Measurements from ENCODE around the gene CCL20. TPM values are rescaled to one million over a fixed set of nuclear protein-coding genes. Genes with fewer than 3 reads are reported as not detected.
"Not testable (repeated sequence)": the region's sequence is repeated elsewhere in the genome, so short reads cannot be mapped to it uniquely, and the experiment has no call there.

The CCL20 gene
- total RNA-seq, 1 donor from 2014 or later: 1.0 TPM

DNA sequence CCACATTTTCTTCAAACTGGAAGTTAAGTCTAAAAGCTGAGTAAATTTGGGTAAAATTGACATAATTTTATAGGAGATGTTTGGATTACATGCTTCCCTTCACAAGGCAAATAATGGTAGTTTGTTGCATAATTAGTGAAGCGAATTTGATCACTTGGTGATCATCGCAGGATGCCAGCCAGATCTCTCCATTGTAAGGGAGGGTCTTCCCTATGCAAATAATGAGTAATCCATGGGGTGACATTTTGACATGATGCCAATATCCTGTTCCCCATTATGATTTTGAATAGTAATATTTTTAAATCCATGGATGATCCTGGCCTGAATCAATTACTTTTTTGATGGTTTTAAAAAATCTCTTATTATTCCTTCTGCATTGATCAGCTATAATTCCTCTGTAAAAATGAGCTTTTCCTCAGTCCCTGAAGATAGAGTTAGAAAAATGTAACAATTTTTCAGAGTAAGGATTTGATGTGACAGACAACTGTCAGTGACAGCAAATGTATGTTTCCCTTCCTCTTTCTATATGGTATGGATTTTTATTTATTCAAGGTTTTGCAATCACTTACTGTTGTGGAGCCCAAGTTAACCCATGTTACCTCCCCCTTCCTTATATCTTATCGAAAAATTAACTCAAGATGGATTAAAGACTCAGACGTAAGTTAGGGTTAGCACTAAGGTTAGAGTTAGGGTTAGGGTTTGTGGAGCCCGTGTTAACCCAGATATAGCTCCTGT, 21.4 kb downstream of the CCL20 start:
- no peak for DNase-seq

GRCh38 chr2:227839339-227840129, 25.9 kb downstream of the CCL20 start:
- not testable (repeated sequence) for DNase-seq

DNA sequence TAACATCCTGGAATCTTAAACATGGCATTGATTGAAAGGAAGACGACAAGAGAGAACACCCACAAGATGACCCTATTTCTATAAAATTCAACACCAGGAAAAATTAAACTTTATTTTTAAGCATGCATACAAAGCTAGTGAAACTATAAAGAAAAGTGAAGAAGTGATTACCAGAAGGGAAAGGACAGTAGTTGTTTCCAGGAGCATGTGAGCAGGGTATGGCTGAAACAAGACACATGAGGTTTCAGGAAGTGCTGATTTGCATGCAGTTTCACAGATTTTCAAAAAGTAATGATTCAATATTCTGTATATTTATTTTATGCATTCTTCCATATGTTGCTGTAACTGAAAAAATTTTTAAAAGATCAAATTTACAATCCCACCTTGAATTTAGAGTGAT, 33.2 kb downstream of the CCL20 start:
- no peak for DNase-seq

DNA sequence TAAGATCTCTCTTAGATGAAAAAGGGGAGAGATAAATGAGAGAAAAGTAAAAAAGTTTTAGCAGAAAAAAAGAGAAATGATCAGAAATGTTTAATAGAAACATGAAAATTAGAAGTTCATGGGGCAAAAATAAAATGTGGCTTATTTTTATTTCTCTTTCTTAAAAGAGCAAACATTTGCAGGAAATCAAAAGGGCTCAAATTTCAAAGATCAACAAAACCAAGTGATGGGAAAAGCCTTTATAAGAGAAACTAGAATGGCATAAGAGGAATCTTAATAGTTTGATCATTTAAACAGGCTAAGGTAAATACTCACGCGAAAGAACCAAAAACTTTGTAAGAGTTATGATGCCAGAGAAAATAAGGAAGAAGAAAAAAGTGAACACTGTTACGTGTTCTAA, 34.5 kb downstream of the CCL20 start:
- DNase-seq: no peak

DNA sequence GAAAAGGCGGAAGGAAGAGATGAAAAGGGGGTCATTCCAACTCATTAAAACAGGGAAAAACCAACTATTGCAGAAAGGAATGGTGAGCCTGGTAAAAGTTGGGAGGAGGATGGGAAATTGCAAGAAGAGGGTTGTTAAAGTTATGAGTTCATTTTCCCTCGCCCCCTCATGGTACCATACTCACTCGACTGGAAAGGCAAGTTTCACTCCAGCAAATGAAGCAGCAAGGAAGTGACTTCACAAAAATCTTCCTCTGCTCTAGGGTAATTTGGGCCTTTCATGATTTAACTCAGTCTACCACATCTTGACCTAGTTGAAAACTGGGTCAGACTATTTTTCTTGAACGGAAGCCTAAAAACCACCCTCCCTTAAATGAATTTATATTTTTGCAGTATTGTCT, 34.9 kb downstream of the CCL20 start:
- no peak for DNase-seq

GRCh38 chr2:227849906-227850305, 36.3 kb downstream of the CCL20 start:
- peak; percentile 47 for DNase-seq

DNA sequence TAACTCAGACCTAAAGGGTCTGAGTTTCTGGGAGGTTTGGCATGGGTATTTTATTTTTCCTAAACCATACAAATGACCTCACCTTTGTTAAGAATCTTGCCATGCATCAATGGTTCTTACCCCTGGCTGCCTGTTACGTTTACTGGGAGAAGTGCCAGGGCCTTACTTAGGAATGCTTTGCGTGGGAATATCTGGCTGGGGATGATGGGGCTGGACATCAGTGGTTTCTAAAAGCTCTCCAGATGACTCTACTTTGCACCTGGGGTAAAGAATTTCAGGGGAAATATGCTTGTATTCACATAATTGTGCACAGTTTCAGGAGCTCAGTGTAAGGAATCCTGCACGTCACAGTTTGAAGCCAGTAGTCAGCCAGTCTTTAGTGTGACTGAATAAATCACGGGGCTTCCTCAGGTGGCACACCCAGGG, 39.6 kb downstream of the CCL20 start:
- peak; percentile 71 for DNase-seq

DNA sequence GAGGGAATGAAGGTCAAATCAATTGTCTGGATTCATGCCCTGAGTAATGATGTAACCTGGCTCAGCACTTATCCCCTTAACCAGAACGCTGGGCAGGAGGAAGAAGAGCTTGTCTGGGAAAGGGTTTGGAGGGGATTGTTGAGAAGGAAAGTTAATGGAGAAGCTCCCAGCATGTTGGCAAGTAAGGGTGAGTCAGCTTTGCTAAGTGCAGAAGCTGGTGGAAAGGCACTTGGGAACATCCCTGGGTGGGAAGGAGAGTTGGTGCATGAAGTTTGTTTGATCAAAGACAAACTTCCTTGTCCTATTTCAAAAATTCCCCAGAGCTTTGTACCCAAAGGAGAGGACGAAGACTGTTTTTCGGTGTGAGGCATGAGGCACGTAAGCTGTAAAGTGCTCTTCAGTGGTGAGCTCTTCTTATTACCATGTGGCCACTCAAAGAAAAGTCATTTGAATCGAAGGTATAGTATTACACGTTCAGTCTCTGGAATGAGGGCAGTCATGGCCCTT, 40.2 kb downstream of the CCL20 start:
- peak; percentile 8 for DNase-seq

DNA sequence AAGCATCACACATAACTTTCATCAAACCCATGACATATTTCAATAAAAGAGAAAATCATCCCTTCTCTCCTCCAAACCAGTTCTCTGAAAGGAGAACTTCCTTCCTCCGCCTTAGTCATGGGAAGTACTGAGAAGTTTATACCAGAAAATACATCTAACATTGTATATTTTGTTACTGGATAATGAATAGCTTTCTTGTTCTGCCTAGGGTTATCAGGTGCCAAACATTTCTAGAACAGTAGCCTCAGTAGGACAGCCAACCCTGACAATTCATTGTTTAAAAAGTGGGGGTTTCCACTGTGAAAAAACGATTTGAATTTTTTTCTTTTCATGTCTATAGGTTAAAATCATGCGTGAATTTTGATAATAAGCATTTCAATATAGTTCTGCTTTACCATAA, 41.8 kb downstream of the CCL20 start:
- DNase-seq: peak; percentile 58

GRCh38 chr2:227856697-227857096, 43.1 kb downstream of the CCL20 start:
- DNase-seq: no peak

DNA sequence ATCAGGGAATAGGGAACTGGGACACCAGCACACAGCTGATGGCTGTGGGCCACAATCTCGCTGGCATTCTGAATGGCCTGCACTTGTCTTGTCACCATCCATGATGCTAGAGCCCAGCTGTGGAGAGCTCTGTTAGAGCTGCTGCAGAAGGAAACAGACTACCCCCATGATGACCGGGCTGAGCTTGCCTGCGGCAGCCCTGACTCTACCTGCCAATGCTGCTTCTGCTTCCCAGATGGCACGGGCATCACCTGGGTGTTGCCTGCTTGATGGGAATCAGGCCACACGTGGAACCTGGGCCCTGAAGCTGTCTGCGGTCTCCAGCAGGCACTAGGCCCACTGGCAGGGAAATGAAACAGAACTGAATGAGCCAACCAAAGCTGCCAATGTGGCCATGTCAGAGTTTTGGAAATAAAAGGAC, 46.6 kb downstream of the CCL20 start:
- no peak for DNase-seq

GRCh38 chr2:227861011-227861410, 47.4 kb downstream of the CCL20 start:
- no peak for DNase-seq

DNA sequence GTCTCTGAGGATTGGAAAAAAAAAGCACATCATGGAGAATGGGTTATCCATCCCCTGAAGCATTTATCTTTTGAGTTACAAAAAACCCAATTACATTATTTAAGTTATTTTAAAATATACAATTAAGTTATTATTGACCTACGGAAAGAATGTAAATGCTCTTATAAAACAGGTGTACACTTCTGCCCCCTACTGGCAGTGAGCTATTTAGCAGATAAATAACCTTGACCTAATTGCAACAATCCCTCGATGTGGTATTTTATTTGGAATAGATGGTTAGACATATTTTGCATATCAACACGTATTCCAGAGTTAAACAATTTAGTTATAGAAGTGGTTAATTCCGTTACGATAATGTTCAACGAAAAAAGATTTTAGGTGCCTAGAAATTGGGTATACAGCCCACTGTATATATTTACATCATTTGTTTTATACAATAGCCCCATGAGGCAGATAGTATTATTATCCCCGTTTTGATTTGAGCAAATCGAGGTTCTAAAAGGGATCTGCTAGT, 48.6 kb downstream of the CCL20 start:
- DNase-seq: peak; percentile 85

GRCh38 chr2:227862741-227863588, 49.3 kb downstream of the CCL20 start:
- peak; percentile 77 for DNase-seq

- DNase-seq: no peak
Measured at GRCh38 chr2:227864161-227864756, 50.6 kb downstream of the CCL20 start.

GRCh38 chr2:227865291-227865690, 51.6 kb downstream of the CCL20 start:
- no peak for DNase-seq

Other genes starting within 250 kb of the CCL20 start
- gene SCYGR2, start 214.9 kb upstream of the CCL20 start, total RNA-seq: not detected in 2 replicates
- not detected in 2 replicates for gene SCYGR3, start 199.0 kb upstream of the CCL20 start, total RNA-seq
- not detected in 2 replicates for gene SCYGR4, start 196.3 kb upstream of the CCL20 start, total RNA-seq
- not detected in 2 replicates for gene SCYGR5, start 147.0 kb upstream of the CCL20 start, total RNA-seq
- 0.14 TPM in 1 of 2 replicates, not detected in the other for gene SLC19A3, start 95.8 kb upstream of the CCL20 start, total RNA-seq
- not detected in 2 replicates for gene SCYGR6, start 89.1 kb upstream of the CCL20 start, total RNA-seq
- gene SCYGR7, start 85.5 kb upstream of the CCL20 start, total RNA-seq: not detected in 2 replicates
- not detected in 2 replicates for gene SCYGR8, start 67.9 kb upstream of the CCL20 start, total RNA-seq
- gene DAW1, start 57.8 kb downstream of the CCL20 start, total RNA-seq: 0.51 TPM in 1 of 2 replicates, not detected in the other

Data from dermis blood vessel endothelial cell (primary cell).